Measurements from ENCODE around the gene CHAC1. TPM values are rescaled to one million over a fixed set of nuclear protein-coding genes. Genes with fewer than 3 reads are reported as not detected.

The CHAC1 gene
- total RNA-seq, 1 donor from 2014 or later: 25.3 TPM

DNA sequence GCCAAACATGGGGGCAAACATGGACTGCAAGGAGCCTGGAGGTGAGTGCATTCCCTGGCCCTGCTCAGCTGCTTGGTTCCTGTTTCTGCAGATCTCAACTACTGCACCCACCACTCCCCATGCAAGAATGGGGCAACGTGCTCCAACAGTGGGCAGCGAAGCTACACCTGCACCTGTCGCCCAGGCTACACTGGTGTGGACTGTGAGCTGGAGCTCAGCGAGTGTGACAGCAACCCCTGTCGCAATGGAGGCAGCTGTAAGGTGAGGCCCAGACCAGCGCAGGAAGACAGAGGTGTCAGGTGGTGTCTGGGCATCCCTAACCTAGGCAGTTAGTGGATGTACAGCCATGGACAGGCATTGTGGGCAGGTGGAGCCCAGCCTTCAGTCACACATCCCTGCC lies 18.8 kb upstream of the CHAC1 start:
- H3K27ac ChIP-seq: no peak overlapping the region
- intact Hi-C loops (cut with DNase I): no loop called here
- no peak for DNase-seq (ENCODE audit: extremely low spot score in 2 of 2)
- no peaks in the 10 kb centered on the region for H3K9me3 ChIP-seq
- H3K27me3 ChIP-seq: peaks cover 6% of the 10 kb centered on the region
- H3K4me1 ChIP-seq: peaks cover 22% of the 10 kb centered on the region
- H3K36me3 ChIP-seq: no peaks in the 10 kb centered on the region
- H3K4me3 ChIP-seq: no peak overlapping the region
- TF ChIP-seq, protein P1, sequence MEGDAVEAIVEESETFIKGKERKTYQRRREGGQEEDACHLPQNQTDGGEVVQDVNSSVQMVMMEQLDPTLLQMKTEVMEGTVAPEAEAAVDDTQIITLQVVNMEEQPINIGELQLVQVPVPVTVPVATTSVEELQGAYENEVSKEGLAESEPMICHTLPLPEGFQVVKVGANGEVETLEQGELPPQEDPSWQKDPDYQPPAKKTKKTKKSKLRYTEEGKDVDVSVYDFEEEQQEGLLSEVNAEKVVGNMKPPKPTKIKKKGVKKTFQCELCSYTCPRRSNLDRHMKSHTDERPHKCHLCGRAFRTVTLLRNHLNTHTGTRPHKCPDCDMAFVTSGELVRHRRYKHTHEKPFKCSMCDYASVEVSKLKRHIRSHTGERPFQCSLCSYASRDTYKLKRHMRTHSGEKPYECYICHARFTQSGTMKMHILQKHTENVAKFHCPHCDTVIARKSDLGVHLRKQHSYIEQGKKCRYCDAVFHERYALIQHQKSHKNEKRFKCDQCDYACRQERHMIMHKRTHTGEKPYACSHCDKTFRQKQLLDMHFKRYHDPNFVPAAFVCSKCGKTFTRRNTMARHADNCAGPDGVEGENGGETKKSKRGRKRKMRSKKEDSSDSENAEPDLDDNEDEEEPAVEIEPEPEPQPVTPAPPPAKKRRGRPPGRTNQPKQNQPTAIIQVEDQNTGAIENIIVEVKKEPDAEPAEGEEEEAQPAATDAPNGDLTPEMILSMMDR (IDR thresholded peaks at IDR 0.05): no peak
- TF ChIP-seq POLR2A (IDR thresholded peaks at IDR 0.05) (no peak), POLR2AphosphoS5 (IDR thresholded peaks at IDR 0.05; ENCODE audit: insufficient read depth in 1 of 2, low read depth in 1 of 2) (no peak)

- H3K4me3 ChIP-seq: no peak overlapping the region
- H3K27me3 ChIP-seq: peaks cover 5% of the 10 kb centered on the region
- DNase-seq (ENCODE audit: extremely low spot score in 2 of 2): no peak
- H3K9me3 ChIP-seq: no peaks in the 10 kb centered on the region
- H3K36me3 ChIP-seq: no peaks in the 10 kb centered on the region
- no peak overlapping the region for H3K27ac ChIP-seq
- intact Hi-C loops (cut with DNase I): no loop called here
- TF ChIP-seq, protein P1 (IDR thresholded peaks at IDR 0.05): no peak
- TF ChIP-seq POLR2A (IDR thresholded peaks at IDR 0.05): no peak
- TF ChIP-seq POLR2AphosphoS5 (IDR thresholded peaks at IDR 0.05; ENCODE audit: insufficient read depth in 1 of 2, low read depth in 1 of 2): no peak
- H3K4me1 ChIP-seq: peaks cover 18% of the 10 kb centered on the region
Measured at GRCh38 chr15:40936234-40936708, 17.0 kb upstream of the CHAC1 start.

DNA sequence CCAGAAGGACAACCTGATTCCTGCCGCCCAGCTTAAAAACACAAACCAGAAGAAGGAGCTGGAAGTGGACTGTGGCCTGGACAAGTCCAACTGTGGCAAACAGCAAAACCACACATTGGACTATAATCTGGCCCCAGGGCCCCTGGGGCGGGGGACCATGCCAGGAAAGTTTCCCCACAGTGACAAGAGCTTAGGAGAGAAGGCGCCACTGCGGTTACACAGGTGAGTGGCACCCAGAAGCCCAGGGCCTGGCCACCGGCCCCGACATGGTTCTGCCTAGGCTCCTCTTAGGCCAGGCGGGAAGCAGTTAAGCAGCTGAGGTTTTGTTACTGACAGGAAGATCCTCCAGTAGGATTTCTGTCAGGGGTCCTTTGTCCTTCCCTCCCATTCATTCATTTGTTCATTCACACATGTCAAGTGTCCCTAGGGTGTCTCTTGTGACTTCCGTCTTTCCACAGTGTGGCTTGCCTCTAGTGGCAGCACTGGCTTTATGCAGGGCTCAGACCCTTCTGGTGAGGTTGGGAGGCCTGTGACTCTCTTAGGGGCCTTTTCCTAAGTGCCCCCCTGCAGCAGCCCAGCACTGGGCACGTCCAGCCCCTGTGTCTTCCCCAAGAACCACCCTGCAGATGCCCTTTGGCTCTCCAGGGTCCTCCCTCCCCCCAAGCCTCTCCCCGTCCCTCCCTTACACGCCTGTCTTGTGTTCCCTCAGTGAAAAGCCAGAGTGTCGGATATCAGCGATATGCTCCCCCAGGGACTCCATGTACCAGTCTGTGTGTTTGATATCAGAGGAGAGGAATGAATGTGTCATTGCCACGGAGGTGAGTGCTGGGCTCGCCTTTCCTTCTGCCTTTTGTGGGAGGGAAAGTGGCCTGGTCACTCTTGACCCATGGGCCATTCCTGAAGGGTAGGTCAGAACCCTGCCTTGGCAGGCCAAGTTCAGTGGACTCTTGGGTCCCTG lies 16.3 kb upstream of the CHAC1 start:
- Histone ChIP-seq H3K4me1 (peaks cover 16% of the 10 kb centered on the region), H3K4me3 (no peak overlapping the region), H3K27ac (no peak overlapping the region), H3K9me3 (no peaks in the 10 kb centered on the region), H3K27me3 (no peaks in the 10 kb centered on the region), H3K36me3 (no peaks in the 10 kb centered on the region)
- DNase-seq (ENCODE audit: extremely low spot score in 2 of 2): no peak
- intact Hi-C loops (cut with DNase I): no loop called here
- TF ChIP-seq, protein P1 (IDR thresholded peaks at IDR 0.05): no peak
- TF ChIP-seq POLR2A (IDR thresholded peaks at IDR 0.05) (no peak), POLR2AphosphoS5 (IDR thresholded peaks at IDR 0.05; ENCODE audit: insufficient read depth in 1 of 2, low read depth in 1 of 2) (no peak)

DNA sequence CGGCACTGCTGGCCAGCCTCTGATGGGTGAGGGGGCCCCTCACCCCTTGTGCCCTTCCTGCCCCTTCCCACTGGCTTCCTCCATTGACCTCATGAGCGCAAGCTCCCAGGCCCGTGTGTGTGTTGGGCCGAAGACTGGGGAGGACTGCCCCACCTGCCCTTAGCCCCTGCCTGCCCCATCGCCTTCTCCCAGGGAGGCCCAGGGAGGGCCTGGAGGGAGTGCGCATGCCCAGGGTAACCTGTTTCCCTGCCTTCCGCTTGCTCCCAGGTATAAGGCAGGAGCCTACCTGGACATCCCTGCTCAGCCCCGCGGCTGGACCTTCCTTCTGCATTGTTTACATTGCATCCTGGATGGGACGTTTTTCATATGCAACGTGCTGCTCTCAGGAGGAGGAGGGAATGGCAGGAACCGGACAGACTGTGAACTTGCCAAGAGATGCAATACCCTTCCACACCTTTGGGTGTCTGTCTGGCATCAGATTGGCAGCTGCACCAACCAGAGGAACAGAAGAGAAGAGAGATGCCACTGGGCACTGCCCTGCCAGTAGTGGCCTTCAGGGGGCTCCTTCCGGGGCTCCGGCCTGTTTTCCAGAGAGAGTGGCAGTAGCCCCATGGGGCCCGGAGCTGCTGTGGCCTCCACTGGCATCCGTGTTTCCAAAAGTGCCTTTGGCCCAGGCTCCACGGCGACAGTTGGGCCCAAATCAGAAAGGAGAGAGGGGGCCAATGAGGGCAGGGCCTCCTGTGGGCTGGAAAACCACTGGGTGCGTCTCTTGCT lies 15.3 kb upstream of the CHAC1 start:
- no peaks in the 10 kb centered on the region for H3K27me3 ChIP-seq
- no peaks in the 10 kb centered on the region for H3K36me3 ChIP-seq
- no peak for DNase-seq (ENCODE audit: extremely low spot score in 2 of 2)
- no peaks in the 10 kb centered on the region for H3K9me3 ChIP-seq
- TF ChIP-seq POLR2AphosphoS5 (IDR thresholded peaks at IDR 0.05; ENCODE audit: insufficient read depth in 1 of 2, low read depth in 1 of 2): no peak
- TF ChIP-seq, protein P1 (IDR thresholded peaks at IDR 0.05): no peak
- no peak for TF ChIP-seq POLR2A (IDR thresholded peaks at IDR 0.05)
- no peak overlapping the region for H3K4me3 ChIP-seq
- H3K27ac ChIP-seq: no peak overlapping the region
- peaks cover 25% of the 10 kb centered on the region for H3K4me1 ChIP-seq
- intact Hi-C loops (cut with DNase I): no loop called here
